ENCODE results near the gene LARGE1.

The LARGE1 gene

DNA sequence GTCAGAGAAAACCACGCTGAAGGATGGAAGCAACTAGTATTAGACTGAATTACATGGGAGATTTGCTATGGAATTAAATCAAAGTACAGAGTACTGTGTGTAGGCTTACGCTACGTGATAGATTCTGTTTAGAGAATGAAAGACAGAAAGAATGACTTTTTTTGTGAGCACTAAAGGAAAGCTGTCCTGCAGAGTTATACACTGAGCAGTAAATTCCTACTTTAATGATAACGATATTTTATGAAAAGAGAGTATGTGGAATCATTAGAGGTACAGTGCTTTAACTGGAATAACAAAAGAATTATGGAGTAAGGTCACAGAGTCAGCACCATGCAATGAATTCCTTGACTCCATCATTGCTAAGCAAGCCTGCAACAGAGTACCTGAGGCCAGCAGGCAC lies 566.8 kb downstream of the LARGE1 start:
- TF ChIP-seq TAF1 (IDR thresholded peaks at IDR 0.05; ENCODE audit: borderline replicate concordance, insufficient read depth, low read length) (no peak), FOXP2 (optimal IDR thresholded peaks at IDR 0.05; ENCODE audit: borderline replicate concordance, extremely low read depth, extremely low read length, insufficient read depth) (no peak), POLR2AphosphoS5 (IDR thresholded peaks at IDR 0.05; ENCODE audit: low read depth, low read length) (no peak), SIN3A (IDR thresholded peaks at IDR 0.05; ENCODE audit: borderline replicate concordance, insufficient read depth, low read length) (no peak)
- TF ChIP-seq, protein P1, sequence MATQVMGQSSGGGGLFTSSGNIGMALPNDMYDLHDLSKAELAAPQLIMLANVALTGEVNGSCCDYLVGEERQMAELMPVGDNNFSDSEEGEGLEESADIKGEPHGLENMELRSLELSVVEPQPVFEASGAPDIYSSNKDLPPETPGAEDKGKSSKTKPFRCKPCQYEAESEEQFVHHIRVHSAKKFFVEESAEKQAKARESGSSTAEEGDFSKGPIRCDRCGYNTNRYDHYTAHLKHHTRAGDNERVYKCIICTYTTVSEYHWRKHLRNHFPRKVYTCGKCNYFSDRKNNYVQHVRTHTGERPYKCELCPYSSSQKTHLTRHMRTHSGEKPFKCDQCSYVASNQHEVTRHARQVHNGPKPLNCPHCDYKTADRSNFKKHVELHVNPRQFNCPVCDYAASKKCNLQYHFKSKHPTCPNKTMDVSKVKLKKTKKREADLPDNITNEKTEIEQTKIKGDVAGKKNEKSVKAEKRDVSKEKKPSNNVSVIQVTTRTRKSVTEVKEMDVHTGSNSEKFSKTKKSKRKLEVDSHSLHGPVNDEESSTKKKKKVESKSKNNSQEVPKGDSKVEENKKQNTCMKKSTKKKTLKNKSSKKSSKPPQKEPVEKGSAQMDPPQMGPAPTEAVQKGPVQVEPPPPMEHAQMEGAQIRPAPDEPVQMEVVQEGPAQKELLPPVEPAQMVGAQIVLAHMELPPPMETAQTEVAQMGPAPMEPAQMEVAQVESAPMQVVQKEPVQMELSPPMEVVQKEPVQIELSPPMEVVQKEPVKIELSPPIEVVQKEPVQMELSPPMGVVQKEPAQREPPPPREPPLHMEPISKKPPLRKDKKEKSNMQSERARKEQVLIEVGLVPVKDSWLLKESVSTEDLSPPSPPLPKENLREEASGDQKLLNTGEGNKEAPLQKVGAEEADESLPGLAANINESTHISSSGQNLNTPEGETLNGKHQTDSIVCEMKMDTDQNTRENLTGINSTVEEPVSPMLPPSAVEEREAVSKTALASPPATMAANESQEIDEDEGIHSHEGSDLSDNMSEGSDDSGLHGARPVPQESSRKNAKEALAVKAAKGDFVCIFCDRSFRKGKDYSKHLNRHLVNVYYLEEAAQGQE (IDR thresholded peaks at IDR 0.05; ENCODE audit: insufficient read depth in 1 of 2, low read depth in 2 of 2, low read length in 2 of 2): no peak

DNA sequence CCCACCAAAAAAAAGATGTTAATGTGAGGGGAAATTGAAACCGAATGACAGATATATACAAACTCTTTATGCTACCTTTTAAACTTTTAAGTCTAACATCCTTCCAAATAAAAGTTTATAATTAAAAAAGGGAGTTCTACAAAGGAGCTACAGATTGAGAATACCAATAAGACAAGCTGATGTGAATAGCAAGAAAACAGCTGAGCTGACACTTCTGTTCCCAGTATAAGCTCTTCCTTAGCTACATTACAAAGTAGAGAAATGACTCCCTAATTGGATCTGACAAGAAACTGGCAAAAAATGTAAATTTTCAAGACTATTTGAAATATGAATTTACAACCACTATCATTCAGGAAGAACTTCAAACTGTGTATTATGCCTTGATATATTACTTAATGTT lies 567.5 kb downstream of the LARGE1 start:
- TF ChIP-seq TAF1 (IDR thresholded peaks at IDR 0.05; ENCODE audit: borderline replicate concordance, insufficient read depth, low read length): no peak
- no peak for TF ChIP-seq FOXP2 (optimal IDR thresholded peaks at IDR 0.05; ENCODE audit: borderline replicate concordance, extremely low read depth, extremely low read length, insufficient read depth)
- no peak for TF ChIP-seq SIN3A (IDR thresholded peaks at IDR 0.05; ENCODE audit: borderline replicate concordance, insufficient read depth, low read length)
- TF ChIP-seq, protein P1 (IDR thresholded peaks at IDR 0.05; ENCODE audit: insufficient read depth in 1 of 2, low read depth in 2 of 2, low read length in 2 of 2): no peak
- TF ChIP-seq POLR2AphosphoS5 (IDR thresholded peaks at IDR 0.05; ENCODE audit: low read depth, low read length): no peak

DNA sequence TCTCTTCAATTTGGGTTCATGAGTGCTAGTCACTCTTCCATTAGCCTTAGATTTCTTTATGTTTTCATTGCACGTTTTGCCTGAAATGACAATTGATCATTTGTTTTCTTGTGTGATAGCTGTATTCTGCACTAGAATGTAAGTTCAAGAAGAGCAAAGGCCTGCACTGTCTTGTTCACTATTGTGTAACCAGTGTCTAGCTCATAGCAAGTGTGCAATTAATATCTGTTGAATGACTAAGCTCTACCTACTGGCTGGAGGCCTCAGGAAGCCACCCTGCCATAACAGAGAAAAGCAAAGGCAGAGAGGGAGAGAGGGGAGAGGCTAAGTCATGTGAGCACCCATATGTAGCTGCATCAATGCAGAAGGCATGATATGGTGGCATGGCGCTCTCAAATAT lies 569.3 kb downstream of the LARGE1 start:
- no peak for TF ChIP-seq FOXP2 (optimal IDR thresholded peaks at IDR 0.05; ENCODE audit: borderline replicate concordance, extremely low read depth, extremely low read length, insufficient read depth)
- no peak for TF ChIP-seq SIN3A (IDR thresholded peaks at IDR 0.05; ENCODE audit: borderline replicate concordance, insufficient read depth, low read length)
- no peak for TF ChIP-seq POLR2AphosphoS5 (IDR thresholded peaks at IDR 0.05; ENCODE audit: low read depth, low read length)
- TF ChIP-seq, protein P1 (IDR thresholded peaks at IDR 0.05; ENCODE audit: insufficient read depth in 1 of 2, low read depth in 2 of 2, low read length in 2 of 2): no peak
- no peak for TF ChIP-seq TAF1 (IDR thresholded peaks at IDR 0.05; ENCODE audit: borderline replicate concordance, insufficient read depth, low read length)

DNA sequence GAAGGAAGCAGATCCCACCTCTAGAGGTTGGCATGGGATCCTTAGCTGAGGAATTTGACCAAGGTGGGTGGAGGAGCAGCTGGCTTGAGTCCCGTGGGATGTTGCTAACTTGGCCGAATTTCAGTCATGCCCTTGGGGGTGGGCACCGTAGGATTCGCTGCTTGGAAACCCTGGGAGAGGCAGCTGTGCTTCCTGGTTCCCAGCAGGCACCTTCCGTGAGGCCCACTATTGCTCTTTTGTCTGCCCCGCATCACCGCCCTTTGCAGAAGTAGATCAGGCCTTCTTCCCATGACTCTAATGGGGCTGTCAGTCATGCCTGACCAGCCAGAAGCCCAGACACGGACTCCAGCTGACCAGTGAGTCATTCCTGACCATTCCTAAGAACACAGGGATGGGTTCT lies 569.8 kb downstream of the LARGE1 start:
- TF ChIP-seq FOXP2 (optimal IDR thresholded peaks at IDR 0.05; ENCODE audit: borderline replicate concordance, extremely low read depth, extremely low read length, insufficient read depth): no peak
- TF ChIP-seq, protein P1 (IDR thresholded peaks at IDR 0.05; ENCODE audit: insufficient read depth in 1 of 2, low read depth in 2 of 2, low read length in 2 of 2): no peak
- no peak for TF ChIP-seq SIN3A (IDR thresholded peaks at IDR 0.05; ENCODE audit: borderline replicate concordance, insufficient read depth, low read length)
- TF ChIP-seq TAF1 (IDR thresholded peaks at IDR 0.05; ENCODE audit: borderline replicate concordance, insufficient read depth, low read length): no peak
- no peak for TF ChIP-seq POLR2AphosphoS5 (IDR thresholded peaks at IDR 0.05; ENCODE audit: low read depth, low read length)

DNA sequence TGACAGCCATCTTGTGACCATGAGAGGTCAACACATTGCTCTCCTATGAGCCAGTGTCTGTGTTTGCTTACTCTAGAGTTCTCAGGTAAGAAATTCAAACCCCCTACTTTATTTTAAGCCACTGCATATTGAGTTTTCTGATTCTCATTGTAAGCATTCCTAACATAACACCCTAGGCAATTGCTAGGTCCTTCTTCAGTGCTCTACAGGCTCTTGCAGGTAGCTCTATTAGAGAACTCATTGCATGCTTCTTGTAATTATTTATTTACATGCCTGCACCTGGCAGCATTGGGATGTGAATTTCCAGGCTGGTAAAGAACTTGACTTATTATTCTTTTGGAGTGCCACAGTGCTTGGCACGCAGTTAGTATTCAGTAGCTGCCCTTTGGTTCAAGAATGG lies 573.3 kb downstream of the LARGE1 start:
- no peak for TF ChIP-seq POLR2AphosphoS5 (IDR thresholded peaks at IDR 0.05; ENCODE audit: low read depth, low read length)
- TF ChIP-seq, protein P1 (IDR thresholded peaks at IDR 0.05; ENCODE audit: insufficient read depth in 1 of 2, low read depth in 2 of 2, low read length in 2 of 2): no peak
- TF ChIP-seq TAF1 (IDR thresholded peaks at IDR 0.05; ENCODE audit: borderline replicate concordance, insufficient read depth, low read length): no peak
- TF ChIP-seq FOXP2 (optimal IDR thresholded peaks at IDR 0.05; ENCODE audit: borderline replicate concordance, extremely low read depth, extremely low read length, insufficient read depth): no peak
- no peak for TF ChIP-seq SIN3A (IDR thresholded peaks at IDR 0.05; ENCODE audit: borderline replicate concordance, insufficient read depth, low read length)
